Spleen (tissue), 7 donors: ENCODE results near the gene WDR49.

ENCODE experiments used
- CTCF ChIP-seq, 11 experiments: fragments of 200-600 bp in 7 of 11; fragments of 450-650 bp in 4 of 11; sonication (generic) in 4 of 11; IDR thresholded peaks in 8 of 11; conservative IDR thresholded peaks in 3 of 11; 1 replicate in 7 of 11; 2 replicates in 4 of 11; pipeline versions ENCODE4 v1.4.0 to v1.8.0; 2016 to 2021; ENCODE audit warnings: antibody characterized with exemption in 11 of 11, inconsistent platforms in 4 of 11, mild to moderate bottlenecking in 1 of 11
- POLR2A ChIP-seq, 3 donors: fragments of 450-650 bp; IDR thresholded peaks; one replicate each; pipeline ENCODE4 v1.5.1; 2017; ENCODE audit warnings: antibody characterized with exemption in 3 of 3, mild to moderate bottlenecking in 1 of 3
- POLR2AphosphoS5 ChIP-seq, 3 donors: sonication (generic); formaldehyde crosslinking; IDR thresholded peaks; one replicate each; pipeline ENCODE4 v1.5.1; 2017; ENCODE audit warnings: antibody characterized with exemption in 3 of 3
- donor health status: DM: no; HTN: no; CAD: no; lungs with moderate emphysema.
- donor health status: DM: no; HTN: no; CAD: no.
- donor health status: DM: no; HTN: no; CAD: no.

GRCh38 chr3:167469381-167469780 lies 184.4 kb downstream of the WDR49 start:
- no peak for TF ChIP-seq CTCF (IDR thresholded peaks at IDR 0.05 in 8 of 11, conservative IDR thresholded peaks at IDR 0.05 in 3 of 11)
- TF ChIP-seq POLR2A (IDR thresholded peaks at IDR 0.05), result no peak
- TF ChIP-seq POLR2AphosphoS5 (IDR thresholded peaks at IDR 0.05), result no peak
